Left renal cortex interstitium (tissue), 4 donors: ENCODE results near the gene SRP9. TPM values are rescaled to one million over a fixed set of nuclear protein-coding genes. Genes with fewer than 3 reads are reported as not detected.
"Not testable (repeated sequence)": the region's sequence is repeated elsewhere in the genome, so short reads cannot be mapped to it uniquely, and the experiment has no call there.

Source experiments
- DNase-seq, 4 donors: peaks; one replicate each; pipeline ENCODE4 v3.0.0-alpha.2; 2013; ENCODE audit warnings: low read depth in 4 of 4, low spot score in 2 of 4, missing footprints in 1 of 4
- polyA plus RNA-seq, 4 donors: library from polyadenylated mRNA; unstranded; fragments of 120-200 nt; gene quantifications; one replicate each; pipeline ENCODE4 v1.2.1, GENCODE V29; 2013; ENCODE audit not compliant: insufficient read length in 4 of 4

Gene SRP9
- polyA plus RNA-seq, 4 donors: 360 to 492 (median 444) TPM

DNA sequence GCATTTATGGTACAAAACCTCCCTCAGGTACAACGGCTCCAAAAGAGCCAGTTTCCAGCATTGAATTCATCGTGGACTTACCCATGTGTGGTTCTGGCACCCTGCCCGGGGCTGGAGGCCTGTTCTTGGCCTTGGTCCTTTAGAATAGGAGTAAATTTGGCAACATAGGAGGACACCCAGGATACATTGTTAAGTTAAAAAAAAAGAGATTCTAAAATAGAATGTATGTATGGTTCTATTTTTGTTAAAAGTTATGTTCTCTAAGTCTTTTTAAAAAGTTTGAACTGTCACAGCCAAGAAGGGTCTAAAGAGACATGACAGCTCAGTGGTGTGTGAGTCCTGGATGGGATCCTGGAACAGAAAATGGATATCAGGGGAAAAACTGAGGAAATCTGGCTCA is 58.2 kb downstream of the SRP9 start:
- DNase-seq: no peak

DNA sequence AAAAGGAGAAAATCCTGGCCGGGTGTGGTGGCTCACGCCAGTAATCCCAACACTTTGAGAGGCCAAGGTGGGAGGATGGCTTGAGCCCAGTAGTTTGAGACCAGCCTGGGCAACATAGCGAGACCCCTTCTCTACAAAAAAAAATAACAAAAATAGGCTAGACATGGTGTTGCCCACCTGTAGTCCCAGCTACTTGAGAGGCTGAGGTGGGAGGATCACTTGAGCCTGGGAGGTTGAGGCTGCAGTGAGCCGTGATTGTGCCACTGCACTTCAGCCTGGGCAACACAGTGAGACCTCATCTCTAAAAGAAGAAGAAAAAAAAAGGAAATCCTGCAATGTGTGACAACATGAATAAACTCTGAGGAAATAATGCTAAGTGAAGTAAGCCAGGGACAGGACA is 58.7 kb downstream of the SRP9 start:
- not testable (repeated sequence) for DNase-seq

DNA sequence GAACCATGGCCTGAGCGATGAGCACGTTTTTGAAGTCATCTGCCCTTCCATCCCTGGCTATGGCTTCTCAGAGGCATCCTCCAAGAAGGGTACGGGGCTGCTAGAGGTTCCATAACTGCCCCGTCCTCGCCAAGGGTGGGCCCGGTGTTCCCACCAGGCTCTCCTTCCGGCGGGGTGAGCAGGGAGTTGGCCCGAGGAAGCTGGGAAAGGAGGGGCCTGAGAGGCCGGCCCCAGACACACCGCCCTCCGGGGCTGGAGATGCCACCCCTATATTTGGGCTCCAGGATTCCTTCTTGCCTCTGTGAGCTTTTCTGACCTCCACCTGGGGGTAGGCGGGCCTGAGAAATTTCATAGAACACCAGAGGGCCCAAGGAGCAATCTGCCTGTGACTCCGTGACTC is 61.2 kb downstream of the SRP9 start:
- no peak for DNase-seq

Other genes starting within 250 kb of the SRP9 start
- 100 to 1,000 TPM in 3 of 4 donors, 10 to 100 TPM in 1; 97.9 to 114 (median 105) TPM for gene ENAH, start 124.7 kb upstream of the SRP9 start, polyA plus RNA-seq
- 10 to 100 TPM; 54.5 to 66.5 (median 57.6) TPM for gene EPHX1, start 32.3 kb downstream of the SRP9 start, polyA plus RNA-seq
- 10 to 100 TPM; 35.5 to 92.6 (median 63.6) TPM for gene TMEM63A, start 104.6 kb downstream of the SRP9 start, polyA plus RNA-seq
- gene LEFTY1, start 111.3 kb downstream of the SRP9 start, polyA plus RNA-seq: 1 to 10 TPM; 2.5 to 9.3 (median 6.0) TPM
- 10 to 100 TPM; 41.1 to 64.4 (median 56.4) TPM for gene PYCR2, start 146.4 kb downstream of the SRP9 start, polyA plus RNA-seq
- 1 to 10 TPM in 3 of 4 donors, under 1 TPM in 1; 0.72 to 1.6 (median 1.1) TPM for gene LEFTY2, start 163.4 kb downstream of the SRP9 start, polyA plus RNA-seq
- gene SDE2, start 221.5 kb downstream of the SRP9 start, polyA plus RNA-seq: 10 to 100 TPM; 19.2 to 23.2 (median 21.7) TPM